ENCODE measurements around the gene HDLBP.
A peak's percentile ranks its signal among the peaks of the same experiment; 100 is the strongest.

The HDLBP gene

DNA sequence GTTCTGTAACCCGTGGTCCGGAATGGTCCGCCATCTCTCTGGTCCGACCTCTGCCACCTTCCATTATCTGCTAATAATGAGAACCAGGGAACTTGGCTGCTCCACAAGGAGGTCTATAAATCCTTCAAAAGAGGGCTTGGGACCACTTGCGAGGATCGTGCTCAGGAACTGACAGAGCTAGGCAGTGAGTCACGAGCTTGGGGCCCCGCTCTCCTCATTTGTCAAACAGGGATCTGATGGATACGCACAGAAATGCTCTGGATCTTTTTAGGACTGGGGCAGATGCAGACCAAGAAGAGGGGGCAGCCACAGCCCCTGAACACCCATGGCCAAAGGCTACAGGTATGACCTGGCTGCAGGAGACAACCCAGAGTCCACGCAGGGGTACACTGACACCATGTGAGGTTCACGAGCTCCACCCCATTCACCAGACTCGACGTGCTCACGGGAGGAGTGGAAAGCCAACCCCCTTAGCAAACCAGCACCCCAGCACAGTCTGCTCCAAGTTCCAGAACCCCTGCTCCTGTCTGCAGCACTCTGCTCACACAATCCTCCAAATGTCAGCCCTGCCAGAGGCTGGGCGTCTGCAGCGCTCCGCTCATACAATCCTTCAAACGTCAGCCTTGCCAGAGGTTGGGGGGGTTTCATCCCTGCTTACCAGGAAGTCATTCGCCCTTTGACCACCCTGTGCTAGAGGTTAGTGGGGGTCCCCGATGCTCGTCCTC lies 81.2 kb downstream of the HDLBP start:
- Histone ChIP-seq H3K27ac (replicated peaks) (no peak overlapping the region), H3K27me3 (ENCODE audit: insufficient read depth, poor library complexity, severe bottlenecking) (no peaks in the 10 kb centered on the region), H3K4me3 (replicated peaks; ENCODE audit: insufficient read depth, low read length) (no peak overlapping the region)
- no peak for DNase-seq (ENCODE audit: low read depth in 1 of 2, low spot score in 1 of 2)
- TF ChIP-seq GABPA (IDR thresholded peaks at IDR 0.05; ENCODE audit: low read depth) (no peak), REST (IDR thresholded peaks at IDR 0.05; ENCODE audit: insufficient replicate concordance, low read depth) (no peak), POLR2AphosphoS5 (IDR thresholded peaks at IDR 0.05; ENCODE audit: low read depth) (0 out of 2 replicates have a peak, but pooled peaks have one; percentile 29), SPI1 (IDR thresholded peaks at IDR 0.05; ENCODE audit: borderline replicate concordance, low read depth) (no peak)
- TF ChIP-seq, protein P1, sequence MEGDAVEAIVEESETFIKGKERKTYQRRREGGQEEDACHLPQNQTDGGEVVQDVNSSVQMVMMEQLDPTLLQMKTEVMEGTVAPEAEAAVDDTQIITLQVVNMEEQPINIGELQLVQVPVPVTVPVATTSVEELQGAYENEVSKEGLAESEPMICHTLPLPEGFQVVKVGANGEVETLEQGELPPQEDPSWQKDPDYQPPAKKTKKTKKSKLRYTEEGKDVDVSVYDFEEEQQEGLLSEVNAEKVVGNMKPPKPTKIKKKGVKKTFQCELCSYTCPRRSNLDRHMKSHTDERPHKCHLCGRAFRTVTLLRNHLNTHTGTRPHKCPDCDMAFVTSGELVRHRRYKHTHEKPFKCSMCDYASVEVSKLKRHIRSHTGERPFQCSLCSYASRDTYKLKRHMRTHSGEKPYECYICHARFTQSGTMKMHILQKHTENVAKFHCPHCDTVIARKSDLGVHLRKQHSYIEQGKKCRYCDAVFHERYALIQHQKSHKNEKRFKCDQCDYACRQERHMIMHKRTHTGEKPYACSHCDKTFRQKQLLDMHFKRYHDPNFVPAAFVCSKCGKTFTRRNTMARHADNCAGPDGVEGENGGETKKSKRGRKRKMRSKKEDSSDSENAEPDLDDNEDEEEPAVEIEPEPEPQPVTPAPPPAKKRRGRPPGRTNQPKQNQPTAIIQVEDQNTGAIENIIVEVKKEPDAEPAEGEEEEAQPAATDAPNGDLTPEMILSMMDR (IDR thresholded peaks at IDR 0.05; ENCODE audit: insufficient read depth, low read length): no peak

- H3K27ac ChIP-seq (replicated peaks): no peak overlapping the region
- DNase-seq (ENCODE audit: low read depth in 1 of 2, low spot score in 1 of 2): no peak
- TF ChIP-seq GABPA (IDR thresholded peaks at IDR 0.05; ENCODE audit: low read depth): no peak
- no peak overlapping the region for H3K4me3 ChIP-seq (replicated peaks; ENCODE audit: insufficient read depth, low read length)
- no peaks in the 10 kb centered on the region for H3K27me3 ChIP-seq (ENCODE audit: insufficient read depth, poor library complexity, severe bottlenecking)
Observed at GRCh38 chr2:241232736-241233575, 82.5 kb downstream of the HDLBP start.

GRCh38 chr2:241230435-241230834 lies 85.0 kb downstream of the HDLBP start:
- Histone ChIP-seq H3K27ac (replicated peaks) (no peak overlapping the region), H3K27me3 (ENCODE audit: insufficient read depth, poor library complexity, severe bottlenecking) (no peaks in the 10 kb centered on the region), H3K4me3 (replicated peaks; ENCODE audit: insufficient read depth, low read length) (no peak overlapping the region)
- no peak for DNase-seq (ENCODE audit: low read depth in 1 of 2, low spot score in 1 of 2)
- TF ChIP-seq GABPA (IDR thresholded peaks at IDR 0.05; ENCODE audit: low read depth): no peak
- peak; percentile 21; the same call in 1 of the 2 replicates for TF ChIP-seq POLR2AphosphoS5 (IDR thresholded peaks at IDR 0.05; ENCODE audit: low read depth)

DNA sequence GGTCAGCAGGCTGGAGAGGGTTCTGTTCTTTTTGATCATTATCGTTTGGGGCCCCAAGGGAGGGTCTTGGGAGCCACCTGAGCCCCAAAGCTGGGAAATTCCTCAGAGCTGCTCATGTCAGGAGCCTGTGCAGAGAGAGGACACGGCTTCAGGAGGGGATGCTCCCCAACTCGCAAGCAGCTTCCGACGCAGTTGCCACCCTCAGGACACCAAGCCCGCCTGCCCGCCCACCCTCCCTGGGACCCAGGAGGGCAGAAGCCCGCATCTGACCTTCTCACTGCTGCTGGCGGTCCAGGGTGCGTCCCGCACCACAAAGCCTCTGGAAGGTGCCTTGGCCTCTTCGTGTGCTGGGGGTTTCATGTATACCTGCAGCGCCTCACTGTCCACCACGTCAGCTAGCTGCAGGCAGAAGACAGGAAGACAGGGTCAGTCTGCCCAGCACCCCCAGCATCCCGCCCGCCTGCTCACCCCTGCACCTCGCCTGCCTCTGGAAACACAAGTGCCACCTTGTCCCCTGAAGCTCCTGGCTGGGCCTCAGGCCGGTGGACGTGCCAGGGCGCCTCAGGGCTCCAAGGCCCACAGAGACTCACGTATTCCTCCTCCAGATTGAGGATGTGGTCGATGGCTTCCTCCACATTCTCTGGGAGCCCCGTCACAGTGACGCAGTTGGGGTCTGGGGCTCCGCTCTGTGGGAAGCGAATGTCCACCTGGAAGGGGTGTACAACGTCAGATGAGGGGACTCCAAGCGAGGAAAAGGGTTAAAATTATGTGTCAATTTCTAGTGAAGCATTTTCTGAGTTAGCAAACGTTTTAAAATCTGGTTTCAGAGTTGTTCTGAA lies 85.7 kb downstream of the HDLBP start:
- Histone ChIP-seq H3K27ac (replicated peaks) (no peak overlapping the region), H3K27me3 (ENCODE audit: insufficient read depth, poor library complexity, severe bottlenecking) (no peaks in the 10 kb centered on the region), H3K4me3 (replicated peaks; ENCODE audit: insufficient read depth, low read length) (no peak overlapping the region)
- no peak for DNase-seq (ENCODE audit: low read depth in 1 of 2, low spot score in 1 of 2)
- TF ChIP-seq SPI1 (IDR thresholded peaks at IDR 0.05; ENCODE audit: borderline replicate concordance, low read depth): no peak
- no peak for TF ChIP-seq GABPA (IDR thresholded peaks at IDR 0.05; ENCODE audit: low read depth)
- no peak for TF ChIP-seq REST (IDR thresholded peaks at IDR 0.05; ENCODE audit: insufficient replicate concordance, low read depth)
- no peak; the same call in 1 of the 2 replicates for TF ChIP-seq POLR2AphosphoS5 (IDR thresholded peaks at IDR 0.05; ENCODE audit: low read depth)
- TF ChIP-seq, protein P1 (IDR thresholded peaks at IDR 0.05; ENCODE audit: insufficient read depth, low read length): no peak

Data from HL-60 (cell line).